GM12873 (cell line): ENCODE results near the gene HHIPL1.

Experiments used
- TF ChIP-seq, protein P1 (sequence below): IDR thresholded peaks from 2 replicates; pipeline ENCODE4 v1.5.1; 2012; ENCODE audit warnings: low read depth, mild to moderate bottlenecking, moderate library complexity, low read length, control low read depth; ENCODE audit not compliant: insufficient read depth; ENCODE audit errors: missing control alignments

HHIPL1 gene

DNA sequence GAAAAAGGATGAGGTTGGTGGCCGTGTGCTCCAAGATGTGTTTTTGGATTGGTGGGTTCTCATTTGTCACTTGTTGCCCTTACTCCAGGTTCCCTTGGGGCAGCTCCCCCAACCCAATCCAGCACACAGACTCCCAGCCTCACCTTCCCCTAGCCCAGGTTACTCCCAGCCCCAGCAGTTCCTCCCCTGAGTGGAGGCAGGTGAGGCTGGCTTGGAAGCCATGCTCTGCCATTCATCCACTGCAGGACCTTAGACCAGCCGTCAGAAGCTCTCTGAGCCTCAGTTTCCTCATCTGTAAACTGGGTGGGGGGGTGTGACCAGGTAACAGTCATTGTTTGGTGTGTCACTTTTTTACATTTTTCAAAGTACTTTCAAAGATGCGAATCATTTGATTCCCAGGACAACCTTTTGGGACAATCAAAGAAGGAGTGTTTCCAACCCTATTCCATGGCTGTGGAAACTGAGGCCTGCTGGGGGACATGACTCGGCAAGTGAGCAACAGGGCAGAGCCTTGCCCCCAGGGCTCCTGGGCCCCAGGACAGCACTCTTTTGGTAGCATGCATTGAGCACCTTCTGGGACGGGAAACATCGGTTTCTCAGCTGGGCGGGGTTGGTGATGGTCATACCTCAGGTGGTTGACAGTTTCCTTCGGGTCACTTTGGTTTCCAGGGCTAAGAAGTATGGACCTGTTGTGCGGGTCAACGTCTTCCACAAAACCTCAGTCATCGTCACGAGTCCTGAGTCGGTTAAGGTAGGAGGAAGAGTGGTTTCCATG lies 46.4 kb downstream of the HHIPL1 start:
- TF ChIP-seq, protein P1, sequence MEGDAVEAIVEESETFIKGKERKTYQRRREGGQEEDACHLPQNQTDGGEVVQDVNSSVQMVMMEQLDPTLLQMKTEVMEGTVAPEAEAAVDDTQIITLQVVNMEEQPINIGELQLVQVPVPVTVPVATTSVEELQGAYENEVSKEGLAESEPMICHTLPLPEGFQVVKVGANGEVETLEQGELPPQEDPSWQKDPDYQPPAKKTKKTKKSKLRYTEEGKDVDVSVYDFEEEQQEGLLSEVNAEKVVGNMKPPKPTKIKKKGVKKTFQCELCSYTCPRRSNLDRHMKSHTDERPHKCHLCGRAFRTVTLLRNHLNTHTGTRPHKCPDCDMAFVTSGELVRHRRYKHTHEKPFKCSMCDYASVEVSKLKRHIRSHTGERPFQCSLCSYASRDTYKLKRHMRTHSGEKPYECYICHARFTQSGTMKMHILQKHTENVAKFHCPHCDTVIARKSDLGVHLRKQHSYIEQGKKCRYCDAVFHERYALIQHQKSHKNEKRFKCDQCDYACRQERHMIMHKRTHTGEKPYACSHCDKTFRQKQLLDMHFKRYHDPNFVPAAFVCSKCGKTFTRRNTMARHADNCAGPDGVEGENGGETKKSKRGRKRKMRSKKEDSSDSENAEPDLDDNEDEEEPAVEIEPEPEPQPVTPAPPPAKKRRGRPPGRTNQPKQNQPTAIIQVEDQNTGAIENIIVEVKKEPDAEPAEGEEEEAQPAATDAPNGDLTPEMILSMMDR: no peak

DNA sequence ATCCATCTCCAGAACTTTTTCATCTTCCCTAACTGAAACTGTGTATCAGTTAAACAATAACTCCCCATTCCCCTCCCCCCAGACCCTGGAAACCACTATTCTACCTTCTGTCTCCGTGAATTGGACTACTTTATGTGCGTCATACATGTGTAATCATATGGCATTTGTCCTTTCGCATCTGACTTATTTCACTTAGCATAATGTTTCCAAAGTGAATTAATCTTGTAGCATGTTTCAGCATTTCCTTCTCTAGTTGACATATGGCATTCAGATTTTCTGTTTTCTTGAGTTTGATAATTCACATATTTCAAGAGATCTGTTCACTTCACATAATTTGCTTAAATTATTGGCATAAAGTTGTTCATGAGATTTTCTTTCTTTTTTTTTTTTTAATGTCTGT lies 49.0 kb downstream of the HHIPL1 start:
- TF ChIP-seq, protein P1: no peak

DNA sequence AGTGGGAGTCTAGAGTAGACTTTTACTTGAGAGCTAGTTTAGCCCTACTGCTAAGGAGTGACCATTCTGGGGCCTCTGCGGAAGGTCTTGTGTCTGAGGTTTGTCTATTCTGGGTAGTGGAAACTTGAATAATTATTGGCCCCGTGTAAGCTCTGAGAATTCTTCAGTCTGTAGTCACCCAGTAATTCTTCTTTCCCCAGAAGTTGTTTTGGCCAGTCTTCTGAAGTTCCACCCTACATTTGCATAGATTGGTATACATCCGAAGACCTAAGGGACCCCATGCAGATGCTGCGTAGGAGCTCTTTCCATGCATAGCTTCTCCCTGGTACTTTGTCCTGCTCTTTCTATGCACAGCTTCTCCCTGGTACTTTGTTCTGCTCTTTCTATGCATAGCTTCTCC lies 52.0 kb downstream of the HHIPL1 start:
- TF ChIP-seq, protein P1: no peak

DNA sequence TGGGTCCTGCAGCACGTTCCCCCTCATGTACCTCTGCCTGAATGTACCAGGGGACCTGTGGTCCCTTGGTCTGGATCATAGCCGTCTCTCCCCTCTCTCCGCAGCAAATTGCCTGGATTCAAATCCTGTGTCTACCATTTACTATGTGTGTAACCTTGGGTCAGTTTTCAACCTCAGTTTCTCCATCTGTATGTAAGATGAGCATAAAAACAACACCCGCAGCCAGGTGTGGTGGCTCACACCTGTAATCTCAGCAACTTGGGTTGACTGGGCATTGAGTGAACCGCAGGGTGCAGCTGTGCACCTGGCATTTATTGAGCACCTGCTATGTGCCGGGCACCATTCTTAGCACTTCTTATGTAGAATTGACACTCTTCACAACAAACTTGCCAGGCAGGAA lies 53.3 kb downstream of the HHIPL1 start:
- TF ChIP-seq, protein P1: no peak

DNA sequence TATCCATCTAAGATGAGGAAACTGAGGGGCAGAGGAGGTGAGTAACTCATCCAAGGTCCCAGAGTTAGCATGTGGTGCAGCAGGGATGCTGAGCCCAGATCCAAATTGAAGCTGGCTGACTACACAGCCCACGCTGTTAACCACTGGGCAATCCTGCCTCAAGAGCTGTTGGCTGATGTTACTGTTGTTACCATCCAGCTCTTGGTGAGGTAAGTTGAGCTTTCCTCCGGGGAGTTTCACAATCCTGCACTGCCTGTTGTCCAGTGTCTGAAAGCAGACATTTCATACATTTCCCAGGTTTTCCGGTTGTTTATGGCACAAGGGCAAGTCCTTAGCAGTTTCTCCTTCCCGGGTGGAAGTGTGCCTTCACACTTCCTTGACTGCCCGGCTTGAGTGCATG lies 53.7 kb downstream of the HHIPL1 start:
- TF ChIP-seq, protein P1: no peak

DNA sequence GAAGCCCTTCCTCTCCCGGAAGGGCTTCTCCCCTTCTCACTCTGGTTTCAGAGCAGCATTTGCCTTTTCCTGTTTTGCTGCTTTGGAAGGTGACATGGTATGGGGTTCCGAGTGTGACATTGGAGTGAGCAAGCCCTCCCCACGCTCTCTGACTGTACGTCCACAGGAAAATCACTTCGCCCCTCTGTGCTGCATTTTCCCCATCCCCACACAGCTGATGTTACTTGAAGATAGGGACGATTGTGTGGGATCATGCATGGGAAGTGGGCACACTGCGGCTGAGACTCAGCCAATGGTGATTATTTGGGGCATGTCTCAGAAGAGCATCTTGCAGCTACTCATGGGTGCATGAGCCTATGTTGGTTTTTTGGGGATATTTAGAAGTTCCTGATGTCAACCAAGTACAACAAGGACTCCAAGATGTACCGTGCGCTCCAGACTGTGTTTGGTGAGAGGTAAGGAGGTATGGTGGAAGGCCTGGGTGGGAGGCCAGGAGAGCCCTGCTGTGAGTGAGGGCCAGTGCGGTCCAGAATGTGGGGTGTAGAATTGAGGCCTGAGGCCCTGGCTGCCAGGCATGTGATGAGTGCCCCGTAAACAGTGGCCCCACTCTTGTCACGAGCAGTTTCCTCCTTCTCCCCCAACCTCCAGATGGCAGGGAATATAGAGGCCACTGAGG lies 54.3 kb downstream of the HHIPL1 start:
- TF ChIP-seq, protein P1: no peak

DNA sequence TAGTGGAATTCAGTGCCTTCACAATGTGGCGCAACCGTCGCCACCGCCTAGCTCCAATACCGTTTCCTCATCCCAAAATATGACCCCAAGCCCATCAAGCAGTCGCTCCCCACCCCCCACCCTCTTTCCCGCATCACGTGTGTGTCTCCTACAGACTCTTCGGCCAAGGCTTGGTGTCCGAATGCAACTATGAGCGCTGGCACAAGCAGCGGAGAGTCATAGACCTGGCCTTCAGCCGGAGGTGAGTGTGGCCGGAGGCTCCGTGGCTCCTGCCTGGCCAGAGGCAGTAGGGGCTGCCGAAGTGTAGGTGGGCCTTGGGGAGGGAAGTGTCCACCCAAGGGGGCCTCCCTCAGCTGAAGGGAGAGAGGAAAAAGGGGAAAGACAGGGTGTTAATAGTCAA lies 54.9 kb downstream of the HHIPL1 start:
- TF ChIP-seq, protein P1: no peak
